Measurements from ENCODE around the gene ENPEP. TPM values are rescaled to one million over a fixed set of nuclear protein-coding genes. Genes with fewer than 3 reads are reported as not detected.
"Not testable (repeated sequence)": the region's sequence is repeated elsewhere in the genome, so short reads cannot be mapped to it uniquely, and the experiment has no call there.

ENPEP gene
- polyA plus RNA-seq (2013), result 20.1 and 20.5 TPM in 2 replicates

- H4K91ac ChIP-seq (ENCODE audit: low read depth, low read length), result peak within 1 kb of the TSS; percentile 86
- H2AK5ac ChIP-seq (ENCODE audit: low read length), result peak within 1 kb of the TSS; percentile 66
- H3K36me3 ChIP-seq (ENCODE audit: control insufficient read depth in 1 of 2, insufficient read depth in 2 of 2, low read length in 2 of 2), result no peaks in the 10 kb centered on the region
- peak within 1 kb of the TSS; percentile 29 for H2BK5ac ChIP-seq (ENCODE audit: low read depth, low read length, poor library complexity)
- peak within 1 kb of the TSS; percentile 46 for H3K27ac ChIP-seq (ENCODE audit: low read depth, low read length)
- peaks cover 6% of the 10 kb centered on the region for H3K79me2 ChIP-seq (ENCODE audit: control insufficient read depth, insufficient read depth, low read length, poor library complexity)
- WGBS (ENCODE audit: extremely low coverage, insufficient coverage, insufficient read length), result no CpG with 5 or more reads among the region's 39 CpGs
- H3K18ac ChIP-seq (ENCODE audit: low read length), result peak within 1 kb of the TSS; percentile 39
- peak within 1 kb of the TSS; percentile 5 for H4K12ac ChIP-seq (ENCODE audit: low read depth, low read length)
- peaks cover 16 to 28% of the 10 kb centered on the region in 2 experiments for H3K4me1 ChIP-seq (ENCODE audit: control insufficient read depth in 1 of 2, insufficient read depth in 2 of 2, low read length in 2 of 2)
- peak within 1 kb of the TSS; percentile 38 for H3K4me3 ChIP-seq (ENCODE audit: low read depth, low read length)
- peaks cover 29% of the 10 kb centered on the region for H3K79me1 ChIP-seq (ENCODE audit: low read length)
- no peaks in the 10 kb centered on the region for H3K27me3 ChIP-seq (ENCODE audit: insufficient read depth, low read length)
- H3K9ac ChIP-seq (ENCODE audit: low read length), result peak within 1 kb of the TSS; percentile 44
- H2BK12ac ChIP-seq (ENCODE audit: low read length), result peak within 1 kb of the TSS; percentile 79
- peak within 1 kb of the TSS; percentile 64 for H3K4me2 ChIP-seq (ENCODE audit: low read length)
- H3K14ac ChIP-seq (ENCODE audit: low read length), result peak within 1 kb of the TSS; percentile 66
- H2AFZ ChIP-seq (ENCODE audit: insufficient read depth, low read length, poor library complexity), result peak within 1 kb of the TSS; percentile 40
- H3K9me3 ChIP-seq (ENCODE audit: insufficient read depth, low read depth, low read length), result no peaks in the 10 kb centered on the region
- H3K23ac ChIP-seq (ENCODE audit: low read length), result peak within 1 kb of the TSS; percentile 19
- H4K8ac ChIP-seq (ENCODE audit: low read depth, low read length), result peak within 1 kb of the TSS; percentile 50
- peak within 1 kb of the TSS; percentile 77 for H2BK120ac ChIP-seq (ENCODE audit: insufficient read depth, low read length, poor library complexity)
- peak; percentile 67 to 76 for DNase-seq
- H3K4ac ChIP-seq (ENCODE audit: low read depth, low read length), result peak within 1 kb of the TSS; percentile 44
These were observed at the start of gene ENPEP for GRCh38 chr4:110475881-110476818. Gene ENPEP (plus strand): TSS chr4:110476155. CDS start chr4:110476415, 260 bp downstream.

- H3K79me2 ChIP-seq (ENCODE audit: control insufficient read depth, insufficient read depth, low read length, poor library complexity), result not testable (repeated sequence)
These were observed 44.1 kb upstream of the ENPEP start for GRCh38 chr4:110431805-110432204.

GRCh38 chr4:110437292-110437691 lies 38.7 kb upstream of the ENPEP start:
- not testable (repeated sequence) for H2BK12ac ChIP-seq (ENCODE audit: low read length); H3K9me3 ChIP-seq (ENCODE audit: insufficient read depth, low read depth, low read length); H3K27ac ChIP-seq (ENCODE audit: low read depth, low read length); H3K79me1 ChIP-seq (ENCODE audit: low read length); H3K18ac ChIP-seq (ENCODE audit: low read length); H3K9ac ChIP-seq (ENCODE audit: low read length); H2BK5ac ChIP-seq (ENCODE audit: low read depth, low read length, poor library complexity); H4K91ac ChIP-seq (ENCODE audit: low read depth, low read length); H3K4me3 ChIP-seq (ENCODE audit: low read depth, low read length); H3K14ac ChIP-seq (ENCODE audit: low read length); H2AFZ ChIP-seq (ENCODE audit: insufficient read depth, low read length, poor library complexity); H2AK5ac ChIP-seq (ENCODE audit: low read length); H3K79me2 ChIP-seq (ENCODE audit: control insufficient read depth, insufficient read depth, low read length, poor library complexity); H3K36me3 ChIP-seq (ENCODE audit: control insufficient read depth in 1 of 2, insufficient read depth in 2 of 2, low read length in 2 of 2); H2BK120ac ChIP-seq (ENCODE audit: insufficient read depth, low read length, poor library complexity); H3K4ac ChIP-seq (ENCODE audit: low read depth, low read length); H3K4me1 ChIP-seq (ENCODE audit: control insufficient read depth in 1 of 2, insufficient read depth in 2 of 2, low read length in 2 of 2); H3K4me2 ChIP-seq (ENCODE audit: low read length); H3K27me3 ChIP-seq (ENCODE audit: insufficient read depth, low read length); H4K8ac ChIP-seq (ENCODE audit: low read depth, low read length); H3K23ac ChIP-seq (ENCODE audit: low read length); H4K12ac ChIP-seq (ENCODE audit: low read depth, low read length); DNase-seq
- no CpG with 5 or more reads among the region's 3 CpGs for WGBS (ENCODE audit: extremely low coverage, insufficient coverage, insufficient read length)

More at GRCh38 chr4:110431805-110432204, 44.1 kb upstream of the ENPEP start:
- not testable (repeated sequence) for H3K9ac ChIP-seq (ENCODE audit: low read length); H3K9me3 ChIP-seq (ENCODE audit: insufficient read depth, low read depth, low read length); H3K14ac ChIP-seq (ENCODE audit: low read length); H2AFZ ChIP-seq (ENCODE audit: insufficient read depth, low read length, poor library complexity); H3K36me3 ChIP-seq (ENCODE audit: control insufficient read depth in 1 of 2, insufficient read depth in 2 of 2, low read length in 2 of 2); H2AK5ac ChIP-seq (ENCODE audit: low read length); H2BK12ac ChIP-seq (ENCODE audit: low read length); DNase-seq; H2BK5ac ChIP-seq (ENCODE audit: low read depth, low read length, poor library complexity); H3K4me1 ChIP-seq (ENCODE audit: control insufficient read depth in 1 of 2, insufficient read depth in 2 of 2, low read length in 2 of 2); H4K12ac ChIP-seq (ENCODE audit: low read depth, low read length); H4K91ac ChIP-seq (ENCODE audit: low read depth, low read length); H3K4me2 ChIP-seq (ENCODE audit: low read length); H3K27me3 ChIP-seq (ENCODE audit: insufficient read depth, low read length); H3K27ac ChIP-seq (ENCODE audit: low read depth, low read length); H3K23ac ChIP-seq (ENCODE audit: low read length); H2BK120ac ChIP-seq (ENCODE audit: insufficient read depth, low read length, poor library complexity); H3K4me3 ChIP-seq (ENCODE audit: low read depth, low read length); H3K79me1 ChIP-seq (ENCODE audit: low read length); H3K4ac ChIP-seq (ENCODE audit: low read depth, low read length); H4K8ac ChIP-seq (ENCODE audit: low read depth, low read length); H3K18ac ChIP-seq (ENCODE audit: low read length)
- no CpG with 5 or more reads among the region's 2 CpGs for WGBS (ENCODE audit: extremely low coverage, insufficient coverage, insufficient read length)

- H4K91ac ChIP-seq (ENCODE audit: low read depth, low read length); H3K4me2 ChIP-seq (ENCODE audit: low read length); H2AFZ ChIP-seq (ENCODE audit: insufficient read depth, low read length, poor library complexity); H3K18ac ChIP-seq (ENCODE audit: low read length); H3K9me3 ChIP-seq (ENCODE audit: insufficient read depth, low read depth, low read length); H3K36me3 ChIP-seq (ENCODE audit: control insufficient read depth in 1 of 2, insufficient read depth in 2 of 2, low read length in 2 of 2); H4K8ac ChIP-seq (ENCODE audit: low read depth, low read length); H3K4me1 ChIP-seq (ENCODE audit: control insufficient read depth in 1 of 2, insufficient read depth in 2 of 2, low read length in 2 of 2); H3K27me3 ChIP-seq (ENCODE audit: insufficient read depth, low read length); H2AK5ac ChIP-seq (ENCODE audit: low read length); H3K4ac ChIP-seq (ENCODE audit: low read depth, low read length); H2BK5ac ChIP-seq (ENCODE audit: low read depth, low read length, poor library complexity); H3K23ac ChIP-seq (ENCODE audit: low read length); DNase-seq; H4K12ac ChIP-seq (ENCODE audit: low read depth, low read length); H3K79me2 ChIP-seq (ENCODE audit: control insufficient read depth, insufficient read depth, low read length, poor library complexity); H3K9ac ChIP-seq (ENCODE audit: low read length); H2BK12ac ChIP-seq (ENCODE audit: low read length); H3K14ac ChIP-seq (ENCODE audit: low read length); H2BK120ac ChIP-seq (ENCODE audit: insufficient read depth, low read length, poor library complexity); H3K4me3 ChIP-seq (ENCODE audit: low read depth, low read length); H3K79me1 ChIP-seq (ENCODE audit: low read length); H3K27ac ChIP-seq (ENCODE audit: low read depth, low read length): not testable (repeated sequence)
- WGBS (ENCODE audit: extremely low coverage, insufficient coverage, insufficient read length), result no CpG with 5 or more reads among the region's 1 CpG
These were observed 36.7 kb upstream of the ENPEP start for GRCh38 chr4:110439209-110439608.

Data from trophoblast cell (in vitro differentiated cells and primary cell).